GM18526 (cell line): ENCODE data around the gene FAM20A.

Experiments
- POLR2A ChIP-seq: IDR thresholded peaks from 3 replicates; pipeline ENCODE4 v1.6.1; 2011; ENCODE audit not compliant: insufficient read length; ENCODE audit errors: extremely low read depth

Gene FAM20A

DNA sequence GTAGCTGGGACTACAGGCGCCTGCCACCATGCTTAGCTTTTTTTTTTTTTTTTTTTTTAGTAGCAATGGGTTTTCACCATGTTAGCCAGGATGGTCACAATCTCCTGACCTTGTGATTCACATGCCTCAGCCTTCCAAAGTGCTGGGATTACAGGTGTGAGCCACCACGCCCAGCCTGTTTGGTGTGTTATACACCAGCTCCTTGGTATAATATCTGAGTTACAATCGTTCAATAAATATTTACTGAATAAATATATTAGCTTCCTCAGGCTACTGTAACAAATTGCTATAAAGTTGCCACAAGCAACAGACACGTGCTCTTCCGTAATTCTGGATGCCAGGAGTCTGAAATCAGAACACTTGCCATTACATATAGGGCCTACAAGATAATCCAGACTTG lies 13.6 kb upstream of the FAM20A start:
- TF ChIP-seq POLR2A: no peak

DNA sequence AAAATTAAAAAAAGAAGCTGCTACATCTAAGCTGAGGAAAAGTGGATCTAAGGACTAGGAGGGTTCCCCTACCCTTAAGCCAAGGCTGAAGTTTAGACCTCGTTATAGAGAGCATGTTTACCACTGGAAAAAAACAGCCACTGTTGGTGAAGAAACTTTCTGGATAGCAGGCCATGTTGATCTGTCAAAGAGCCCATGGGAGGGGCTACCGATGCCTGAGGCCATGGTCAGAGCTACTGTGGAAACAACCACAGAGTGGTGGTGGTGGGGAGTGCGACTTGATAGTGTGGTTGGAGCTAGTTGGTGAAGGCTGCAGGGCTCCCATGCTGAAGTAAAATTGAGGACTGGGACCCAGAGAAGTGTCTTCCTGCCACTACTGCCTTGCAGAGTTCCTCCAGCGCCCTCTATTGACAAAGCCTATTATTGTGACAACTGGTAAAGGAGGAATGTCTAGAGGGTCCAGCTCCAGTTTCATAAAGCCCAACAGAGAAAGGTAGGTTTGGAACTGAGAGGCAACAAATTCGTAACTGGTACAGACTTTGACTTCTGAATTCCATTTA lies 12.7 kb upstream of the FAM20A start:
- no peak for TF ChIP-seq POLR2A

DNA sequence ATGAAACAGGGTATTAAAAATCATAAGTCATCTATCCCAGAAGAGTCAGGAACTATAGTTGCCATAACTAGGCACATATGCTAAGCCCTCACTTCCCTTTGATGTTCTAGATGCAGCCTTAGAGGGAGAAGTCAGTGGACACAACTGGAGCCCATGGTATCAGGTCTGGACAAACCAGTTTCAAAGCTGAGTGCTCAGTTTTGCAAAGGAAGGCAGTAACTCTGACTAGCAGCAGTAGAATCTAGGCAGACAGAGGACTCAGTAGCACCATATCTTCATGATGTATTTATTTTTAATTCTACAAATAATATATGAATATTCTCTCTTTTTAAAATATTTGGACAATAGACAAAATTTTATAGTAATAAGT lies 11.7 kb upstream of the FAM20A start:
- no peak for TF ChIP-seq POLR2A

DNA sequence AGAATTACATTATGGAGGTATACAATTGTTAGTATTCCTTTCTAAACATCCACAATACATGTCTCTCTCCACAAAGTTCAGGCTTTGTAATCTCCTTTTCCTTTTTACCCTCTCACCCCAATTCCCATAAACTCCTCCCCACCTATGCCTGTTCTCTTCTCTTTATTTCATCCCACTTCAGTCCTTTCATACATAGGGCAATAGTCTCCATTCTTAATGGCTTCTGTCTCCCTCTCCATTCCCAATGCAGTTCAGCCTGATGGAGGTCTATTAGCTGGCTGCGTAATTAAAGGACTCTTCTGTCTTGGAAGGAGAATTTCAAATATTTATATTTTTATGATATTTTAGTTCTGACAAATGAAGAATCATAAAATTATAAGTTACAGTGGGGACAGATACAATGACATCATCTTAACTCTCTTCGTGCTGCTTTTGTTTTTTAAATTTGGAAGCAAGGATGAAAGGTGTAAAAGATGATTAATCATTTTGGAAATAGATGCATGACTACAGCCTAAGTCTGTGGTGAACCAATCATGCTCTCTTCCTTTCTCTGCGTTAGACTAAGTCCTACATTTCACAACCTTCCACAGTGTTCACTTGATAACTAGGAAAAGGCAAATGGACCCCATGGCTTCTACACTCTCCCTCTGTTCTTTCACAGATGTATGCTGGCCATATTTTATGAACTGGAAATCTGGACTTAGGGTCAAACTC lies 11.2 kb upstream of the FAM20A start:
- no peak for TF ChIP-seq POLR2A

DNA sequence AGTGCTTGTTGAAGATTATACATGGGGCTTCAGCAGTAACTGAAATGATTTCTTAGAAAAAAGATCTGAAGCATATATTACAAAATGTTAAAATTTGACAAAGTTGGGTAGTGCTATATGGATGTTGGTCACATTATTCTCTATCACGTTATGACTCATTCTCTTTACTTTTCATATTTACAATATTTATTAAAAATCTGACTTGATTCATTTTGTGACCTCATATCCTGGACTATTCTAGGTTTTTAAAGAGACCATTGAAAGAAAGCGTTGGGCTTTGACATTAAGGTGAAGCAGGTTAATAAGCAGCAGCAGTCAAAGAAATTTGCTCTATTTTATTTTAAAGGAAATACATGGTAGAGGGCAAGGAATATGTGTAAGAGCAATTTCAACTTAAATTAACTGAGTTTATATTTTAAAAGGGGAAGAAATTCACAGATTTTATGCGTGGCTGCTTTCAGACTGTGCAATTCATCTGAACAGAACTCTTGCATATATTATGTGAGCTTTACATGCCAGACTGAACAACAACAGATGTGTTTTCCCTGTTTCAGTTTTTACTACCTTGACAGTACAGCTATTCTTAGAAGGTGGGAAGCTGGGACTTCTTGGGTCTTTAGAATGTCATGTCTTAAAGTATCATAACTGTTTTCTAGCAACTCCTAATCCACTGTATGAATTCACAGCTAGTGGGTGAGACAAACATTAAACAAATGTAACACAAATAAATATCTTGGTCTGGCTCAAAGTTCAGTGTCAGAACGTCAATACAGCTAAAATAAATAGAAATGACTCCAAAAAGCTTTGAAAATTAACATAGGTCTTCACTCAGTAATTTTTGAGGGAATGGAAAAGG lies 10.4 kb upstream of the FAM20A start:
- no peak for TF ChIP-seq POLR2A

DNA sequence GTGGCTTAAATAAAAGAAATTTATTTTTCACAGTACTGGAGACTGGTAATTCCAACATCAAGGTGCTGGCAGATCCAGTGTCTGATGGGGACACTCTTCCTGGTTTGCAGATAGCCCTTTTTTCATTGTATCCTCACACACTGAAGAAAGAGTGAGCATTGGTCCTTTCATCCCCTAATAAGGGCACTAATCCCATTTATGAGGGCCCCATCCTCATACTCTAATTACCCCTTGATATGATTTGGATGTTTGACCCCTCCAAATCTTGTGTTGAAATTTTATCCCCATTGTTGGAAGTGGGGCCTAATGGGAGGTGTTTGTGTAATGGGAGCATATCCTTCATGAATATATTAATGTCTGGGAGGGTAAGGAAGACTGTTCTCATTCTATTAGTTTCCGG lies 9.4 kb upstream of the FAM20A start:
- TF ChIP-seq POLR2A: no peak

DNA sequence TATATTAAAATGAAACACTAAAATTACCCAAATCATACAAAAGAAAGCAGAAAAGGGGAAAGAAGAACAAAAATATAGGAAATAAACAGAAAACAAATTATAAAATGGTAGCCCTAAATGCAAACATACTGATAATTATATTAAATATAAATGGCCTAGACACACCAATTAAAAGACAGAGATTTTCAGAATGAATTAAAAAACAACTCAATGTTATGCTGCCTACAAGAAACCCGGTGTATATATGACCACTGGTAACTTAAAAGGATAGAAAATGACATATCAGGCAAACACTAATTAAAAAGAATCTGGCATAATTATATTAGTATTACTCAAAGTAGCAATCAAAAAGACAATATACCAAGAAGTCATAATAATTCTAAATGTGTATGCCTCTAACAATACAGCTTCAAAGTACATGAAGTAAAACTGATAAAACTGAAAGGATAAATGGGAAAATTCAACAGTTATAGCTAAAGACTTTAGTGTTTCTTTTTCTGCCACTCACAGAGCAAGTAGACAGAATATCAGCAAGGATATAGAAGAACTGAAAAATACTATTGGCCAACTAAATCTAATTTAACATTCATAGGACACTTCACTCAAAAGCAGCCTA lies 7.5 kb upstream of the FAM20A start:
- TF ChIP-seq POLR2A: no peak

DNA sequence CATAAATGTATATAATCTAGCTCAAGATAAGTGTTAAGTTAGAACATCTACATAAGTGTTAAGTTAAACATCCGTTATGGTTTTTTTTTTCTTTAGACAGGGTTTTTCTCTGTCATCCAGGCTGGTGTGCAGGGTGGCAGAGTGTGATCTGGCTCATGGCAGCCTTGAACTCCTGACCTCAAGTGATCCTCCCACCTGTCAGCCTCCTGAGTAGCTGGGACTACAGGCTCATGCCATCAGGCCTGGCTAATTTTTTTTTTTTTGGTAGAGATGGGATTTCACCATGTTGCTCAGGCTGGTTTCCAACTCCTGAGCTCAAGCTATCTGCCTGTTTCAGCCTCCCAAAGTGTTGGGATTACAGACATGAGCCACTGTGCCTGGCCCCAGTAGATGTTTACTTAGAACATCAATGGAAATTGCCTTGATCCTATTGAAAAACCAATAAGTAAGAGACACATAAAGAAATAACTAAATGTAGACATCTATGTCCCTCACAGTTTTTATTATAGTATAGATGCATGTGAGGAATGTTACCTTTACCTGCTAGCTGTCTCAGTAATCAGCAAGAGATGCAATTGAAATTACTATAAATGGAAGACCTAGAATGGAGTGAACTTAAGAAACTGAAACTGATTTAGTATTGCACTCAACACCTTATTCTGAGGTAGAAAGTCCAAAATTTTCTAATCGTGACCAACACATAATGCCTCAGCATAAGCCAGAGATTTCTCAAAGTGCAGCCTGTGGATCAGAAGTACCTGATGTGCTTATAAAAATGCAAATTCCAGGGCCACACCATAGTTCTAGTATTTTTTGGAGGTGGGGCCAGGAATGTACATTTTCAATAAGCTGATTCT lies 5.5 kb upstream of the FAM20A start:
- TF ChIP-seq POLR2A: no peak

DNA sequence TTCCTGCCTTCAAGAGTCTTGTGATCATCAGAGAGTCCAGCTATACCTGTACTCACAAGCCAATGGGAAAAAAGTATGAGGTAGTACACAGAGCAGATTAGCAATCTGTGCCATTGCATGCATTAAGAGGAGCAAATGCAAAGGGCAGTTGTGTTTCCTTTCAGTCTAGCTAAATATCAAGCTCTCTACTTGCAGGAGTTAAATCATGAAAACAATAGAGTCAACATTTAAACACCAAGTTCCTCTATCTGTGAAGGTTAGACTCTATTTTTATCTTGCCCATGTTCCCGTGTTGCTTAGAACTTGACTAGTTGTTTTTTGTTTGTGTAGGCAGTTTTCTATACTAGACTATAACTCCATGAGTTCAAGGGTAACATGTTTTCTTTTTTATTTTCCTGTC lies 4.7 kb upstream of the FAM20A start:
- no peak for TF ChIP-seq POLR2A

DNA sequence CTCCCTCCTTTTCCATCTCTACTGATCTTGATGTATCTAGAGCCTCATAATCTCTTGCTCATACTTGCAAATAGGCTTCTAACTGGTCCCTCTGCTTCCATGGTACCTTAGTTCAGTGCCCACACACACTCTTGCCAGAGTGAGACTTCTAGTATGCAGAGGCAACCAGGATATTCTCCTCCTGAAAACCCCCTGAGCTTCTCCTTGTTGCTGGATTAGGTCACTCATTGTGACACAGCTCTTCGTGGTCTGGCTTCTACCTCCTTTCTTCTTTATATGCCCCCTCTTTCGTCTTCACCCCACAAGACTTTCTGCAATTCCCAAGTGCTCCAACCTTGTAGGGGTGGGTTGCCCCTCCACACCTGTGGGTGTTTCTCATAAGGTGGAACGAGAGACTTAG lies 2.5 kb upstream of the FAM20A start:
- no peak for TF ChIP-seq POLR2A

DNA sequence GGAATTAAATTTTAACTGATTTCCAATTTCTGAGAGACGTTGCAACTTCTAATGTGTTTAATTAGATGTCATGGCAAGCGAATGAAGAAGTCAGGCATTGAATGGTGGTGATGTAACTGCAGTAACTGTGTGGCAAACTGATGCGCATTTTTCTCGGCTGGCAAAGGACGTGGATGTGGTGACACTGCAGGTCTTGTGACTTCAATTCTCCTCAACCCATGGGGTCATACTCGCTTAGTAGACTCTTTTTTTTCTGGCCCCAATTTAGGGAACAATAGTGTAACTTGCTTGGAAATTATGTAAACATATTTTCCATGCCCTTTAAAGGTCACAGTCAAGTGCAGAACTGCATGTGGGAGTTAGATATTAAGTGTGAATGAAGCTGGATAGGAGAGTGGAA lies 1.9 kb upstream of the FAM20A start:
- no peak for TF ChIP-seq POLR2A

DNA sequence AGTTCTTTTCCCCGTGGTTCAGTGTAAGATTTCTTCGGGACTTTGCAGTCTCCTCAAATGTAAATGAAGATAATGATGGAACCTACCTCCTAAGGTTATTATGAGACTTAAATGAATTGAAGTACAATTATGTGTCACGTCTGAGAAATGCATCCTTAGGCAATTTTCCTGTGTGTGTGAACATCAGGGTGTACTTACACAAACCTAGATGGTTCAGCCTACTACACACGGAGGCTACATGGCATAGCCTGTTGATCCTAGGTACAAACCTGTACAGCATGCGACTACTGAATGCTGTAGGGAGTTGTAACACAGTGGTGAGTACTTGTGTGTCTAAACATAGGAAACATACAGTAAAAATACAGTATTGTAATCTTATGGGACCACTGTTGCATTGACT lies 1.1 kb upstream of the FAM20A start:
- no peak for TF ChIP-seq POLR2A

DNA sequence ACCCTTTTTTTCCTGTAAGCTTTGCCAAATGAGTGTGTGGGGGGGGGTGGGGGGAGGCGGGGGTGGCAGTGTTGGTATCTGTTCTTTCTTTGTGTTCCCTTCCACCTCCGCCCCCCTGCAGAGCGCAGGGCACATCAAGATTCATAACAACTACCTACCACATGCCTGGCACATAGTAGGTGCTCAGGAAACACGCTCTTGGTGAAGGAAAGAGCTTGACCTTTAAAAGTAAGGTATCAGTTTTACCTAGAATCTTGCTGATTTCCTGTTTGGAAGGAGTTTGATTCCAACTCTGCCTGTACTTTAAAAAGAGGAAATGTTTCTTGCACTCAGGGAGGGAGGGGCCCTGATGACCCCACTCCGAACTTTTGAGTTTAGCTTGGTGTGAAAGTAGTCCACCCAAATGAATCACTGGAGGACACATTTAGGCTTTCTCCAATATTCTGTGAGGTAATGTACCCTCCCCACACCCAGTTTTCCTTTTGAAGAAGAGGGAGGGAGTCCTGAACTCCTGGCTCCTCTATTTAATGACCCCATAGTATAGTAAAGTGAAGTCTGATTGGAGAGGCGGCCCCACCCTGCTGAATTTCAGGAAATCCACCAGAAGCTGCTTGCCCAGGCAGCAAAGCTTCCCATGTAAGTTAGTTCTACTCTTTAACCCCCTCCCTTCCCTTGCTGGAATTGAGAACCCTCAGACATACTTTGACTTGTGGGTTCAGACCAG lies 560 bp upstream of the FAM20A start:
- TF ChIP-seq POLR2A: no peak
